Activated naive CD4-positive, alpha-beta T cell treated with anti-CD3 and anti-CD28 coated beads, Interleukin-2, amount 10 ng/mL, durations not matched to agents 7 days and 5 days (primary cell): ENCODE results near the gene PREPL.

Source experiments
- CTCF ChIA-PET: fragments of 350-600 bp; sonication (Branson Sonifier 250); formaldehyde crosslinking; loops from one replicate; lab custom pipeline; 2021; ENCODE audit warnings: antibody characterized with exemption; lab: Charles Lee
- DNase-seq: peaks from one replicate; pipeline ENCODE4 v3.0.0-alpha.2; 2020
- H3K27ac Mint-ChIP-seq: one replicate; pipeline ENCODE4 v1.8.0; 2021; ENCODE audit warnings: mild to moderate bottlenecking, moderate library complexity, mixed read lengths
- H3K27me3 Mint-ChIP-seq: one replicate; pipeline ENCODE4 v1.8.0; 2021; ENCODE audit warnings: mild to moderate bottlenecking, mixed read lengths
- H3K36me3 Mint-ChIP-seq: one replicate; pipeline ENCODE4 v1.8.0; 2021; ENCODE audit warnings: mixed read lengths
- H3K4me1 Mint-ChIP-seq: one replicate; pipeline ENCODE4 v1.8.0; 2021; ENCODE audit warnings: mixed read lengths
- H3K4me3 Mint-ChIP-seq: one replicate; pipeline ENCODE4 v1.8.0; 2021; ENCODE audit warnings: mild to moderate bottlenecking, moderate library complexity, mixed read lengths
- H3K9me3 Mint-ChIP-seq: one replicate; pipeline ENCODE4 v1.8.0; 2021; ENCODE audit warnings: mixed read lengths

Gene PREPL

GRCh38 chr2:44362207-44363015 is 1.1 kb upstream of the PREPL start:
- Mint-ChIP-seq H3K4me3 (peak overlapping the region; percentile 90), H3K36me3 (peaks cover 3% of the 10 kb centered on the region), H3K9me3 (no peaks in the 10 kb centered on the region), H3K27me3 (no peaks in the 10 kb centered on the region), H3K27ac (peak overlapping the region; percentile 96), H3K4me1 (peaks cover 38% of the 10 kb centered on the region)
- CTCF ChIA-PET: interaction anchor here (0.6 to 1.9 kb wide), 8 partner anchors 12 to 593 kb away, joined by 3 to 10 read pairs (median 3); no protein-coding TSS in a partner anchor
- peak; percentile 57 for DNase-seq

- CTCF ChIA-PET: interaction anchor here (1.1 to 1.9 kb wide), 4 partner anchors 14 to 595 kb away, joined by 3 to 10 read pairs (median 3); no protein-coding TSS in a partner anchor
- DNase-seq: peak; percentile 25
- H3K36me3 Mint-ChIP-seq: peaks cover 3% of the 10 kb centered on the region
- no peaks in the 10 kb centered on the region for H3K27me3 Mint-ChIP-seq
- peaks cover 38% of the 10 kb centered on the region for H3K4me1 Mint-ChIP-seq
- peak overlapping the region; percentile 90 for H3K4me3 Mint-ChIP-seq
- no peaks in the 10 kb centered on the region for H3K9me3 Mint-ChIP-seq
- peak overlapping the region; percentile 96 for H3K27ac Mint-ChIP-seq
Measured at GRCh38 chr2:44360749-44361329, 455 bp downstream of the PREPL start.

- no peak overlapping the region for H3K4me3 Mint-ChIP-seq
- peaks cover 3% of the 10 kb centered on the region for H3K36me3 Mint-ChIP-seq
- no peaks in the 10 kb centered on the region for H3K9me3 Mint-ChIP-seq
- H3K27ac Mint-ChIP-seq: no peak overlapping the region
- CTCF ChIA-PET: no interaction called here
- DNase-seq: no peak
- H3K4me1 Mint-ChIP-seq: peaks cover 30% of the 10 kb centered on the region
- H3K27me3 Mint-ChIP-seq: no peaks in the 10 kb centered on the region
Measured at GRCh38 chr2:44358503-44358902, 2.8 kb downstream of the PREPL start.

- Mint-ChIP-seq H3K4me1 (peaks cover 13% of the 10 kb centered on the region), H3K27ac (no peak overlapping the region), H3K27me3 (no peaks in the 10 kb centered on the region), H3K36me3 (no peaks in the 10 kb centered on the region), H3K4me3 (no peak overlapping the region), H3K9me3 (no peaks in the 10 kb centered on the region)
- CTCF ChIA-PET: no interaction called here
- DNase-seq: no peak
Measured at GRCh38 chr2:44354761-44355160, 6.5 kb downstream of the PREPL start.

GRCh38 chr2:44352510-44352909 is 8.8 kb downstream of the PREPL start:
- H3K27ac Mint-ChIP-seq: no peak overlapping the region
- H3K9me3 Mint-ChIP-seq: no peaks in the 10 kb centered on the region
- CTCF ChIA-PET: interaction anchor here (0.9 to 1.0 kb wide), 2 partner anchors 10 to 275 kb away, joined by 4 to 5 read pairs; no protein-coding TSS in a partner anchor
- no peak for DNase-seq
- no peaks in the 10 kb centered on the region for H3K4me1 Mint-ChIP-seq
- no peaks in the 10 kb centered on the region for H3K36me3 Mint-ChIP-seq
- no peak overlapping the region for H3K4me3 Mint-ChIP-seq
- no peaks in the 10 kb centered on the region for H3K27me3 Mint-ChIP-seq

GRCh38 chr2:44351676-44352075 is 9.6 kb downstream of the PREPL start:
- no peak for DNase-seq
- Mint-ChIP-seq H3K27ac (no peak overlapping the region), H3K27me3 (no peaks in the 10 kb centered on the region), H3K9me3 (no peaks in the 10 kb centered on the region), H3K36me3 (no peaks in the 10 kb centered on the region), H3K4me3 (no peak overlapping the region), H3K4me1 (no peaks in the 10 kb centered on the region)
- CTCF ChIA-PET: interaction anchor here (0.6 to 0.9 kb wide), 2 partner anchors 20 to 274 kb away, joined by 3 to 4 read pairs; no protein-coding TSS in a partner anchor

GRCh38 chr2:44351088-44351487 is 10.2 kb downstream of the PREPL start:
- Mint-ChIP-seq H3K9me3 (no peaks in the 10 kb centered on the region), H3K27me3 (no peaks in the 10 kb centered on the region), H3K4me3 (no peak overlapping the region), H3K27ac (no peak overlapping the region), H3K36me3 (no peaks in the 10 kb centered on the region), H3K4me1 (no peaks in the 10 kb centered on the region)
- DNase-seq: no peak
- CTCF ChIA-PET: interaction anchor here (0.6 kb wide), 1 partner anchor 19 kb away, joined by 3 read pairs; no protein-coding TSS in a partner anchor

GRCh38 chr2:44349506-44349905 is 11.8 kb downstream of the PREPL start:
- DNase-seq: no peak
- no peaks in the 10 kb centered on the region for H3K36me3 Mint-ChIP-seq
- H3K27me3 Mint-ChIP-seq: no peaks in the 10 kb centered on the region
- H3K27ac Mint-ChIP-seq: no peak overlapping the region
- H3K4me1 Mint-ChIP-seq: no peaks in the 10 kb centered on the region
- no peak overlapping the region for H3K4me3 Mint-ChIP-seq
- CTCF ChIA-PET: interaction anchor here (0.7 to 1.0 kb wide), 2 partner anchors 12 to 262 kb away, joined by 3 to 4 read pairs; partner anchors contain the start of gene CAMKMT
- no peaks in the 10 kb centered on the region for H3K9me3 Mint-ChIP-seq

GRCh38 chr2:44348400-44348799 is 12.9 kb downstream of the PREPL start:
- no peak for DNase-seq
- Mint-ChIP-seq H3K27me3 (no peaks in the 10 kb centered on the region), H3K4me3 (no peak overlapping the region), H3K4me1 (no peaks in the 10 kb centered on the region), H3K9me3 (no peaks in the 10 kb centered on the region), H3K27ac (no peak overlapping the region), H3K36me3 (no peaks in the 10 kb centered on the region)
- CTCF ChIA-PET: interaction anchor here (0.8 to 1.2 kb wide), 3 partner anchors 14 to 261 kb away, joined by 3 to 4 read pairs (median 3); no protein-coding TSS in a partner anchor

GRCh38 chr2:44347526-44347925 is 13.8 kb downstream of the PREPL start:
- H3K27me3 Mint-ChIP-seq: no peaks in the 10 kb centered on the region
- no peaks in the 10 kb centered on the region for H3K4me1 Mint-ChIP-seq
- DNase-seq: no peak
- CTCF ChIA-PET: interaction anchor here (1.5 kb wide), 1 partner anchor 14 kb away, joined by 3 read pairs; the partner anchor contains the start of genes CAMKMT and PREPL
- H3K27ac Mint-ChIP-seq: no peak overlapping the region
- H3K4me3 Mint-ChIP-seq: no peak overlapping the region
- H3K9me3 Mint-ChIP-seq: no peaks in the 10 kb centered on the region
- peaks cover 3% of the 10 kb centered on the region for H3K36me3 Mint-ChIP-seq

GRCh38 chr2:44342854-44343253 is 18.4 kb downstream of the PREPL start:
- Mint-ChIP-seq H3K27me3 (no peaks in the 10 kb centered on the region), H3K27ac (no peak overlapping the region), H3K9me3 (no peaks in the 10 kb centered on the region), H3K4me1 (no peaks in the 10 kb centered on the region), H3K36me3 (peaks cover 20% of the 10 kb centered on the region), H3K4me3 (no peak overlapping the region)
- peak; percentile 50 for DNase-seq
- CTCF ChIA-PET: interaction anchor here (0.8 to 2.4 kb wide), 8 partner anchors 10 to 299 kb away, joined by 3 to 20 read pairs (median 5); no protein-coding TSS in a partner anchor

GRCh38 chr2:44335806-44336538 is 25.3 kb downstream of the PREPL start:
- Mint-ChIP-seq H3K27me3 (no peaks in the 10 kb centered on the region), H3K36me3 (peaks cover 48% of the 10 kb centered on the region), H3K4me1 (no peaks in the 10 kb centered on the region), H3K4me3 (no peak overlapping the region), H3K9me3 (no peaks in the 10 kb centered on the region), H3K27ac (no peak overlapping the region)
- CTCF ChIA-PET: no interaction called here
- no peak for DNase-seq

- Mint-ChIP-seq H3K9me3 (no peaks in the 10 kb centered on the region), H3K4me1 (no peaks in the 10 kb centered on the region), H3K27ac (no peak overlapping the region), H3K4me3 (no peak overlapping the region), H3K36me3 (peaks cover 48% of the 10 kb centered on the region), H3K27me3 (no peaks in the 10 kb centered on the region)
- DNase-seq: no peak
- CTCF ChIA-PET: interaction anchor here (0.7 kb wide), 1 partner anchor 45 kb away, joined by 3 read pairs; no protein-coding TSS in a partner anchor
Measured at GRCh38 chr2:44333994-44334393, 27.3 kb downstream of the PREPL start.

GRCh38 chr2:44330801-44331200 is 30.5 kb downstream of the PREPL start:
- Mint-ChIP-seq H3K36me3 (peaks cover 28% of the 10 kb centered on the region), H3K4me1 (no peaks in the 10 kb centered on the region), H3K27ac (no peak overlapping the region)

More at GRCh38 chr2:44330801-44331200, 30.5 kb downstream of the PREPL start:
- no peak overlapping the region for H3K4me3 Mint-ChIP-seq
- DNase-seq: no peak
- CTCF ChIA-PET: no interaction called here
- H3K27me3 Mint-ChIP-seq: no peaks in the 10 kb centered on the region
- H3K9me3 Mint-ChIP-seq: no peaks in the 10 kb centered on the region
